HepG2 (cell line): ENCODE data around the gene VAMP4. TPM values are rescaled to one million over a fixed set of nuclear protein-coding genes. Genes with fewer than 3 reads are reported as not detected.

Experiments
- ATAC-seq: fragments of 200-7000 bp; cut with Tn5 transposase; 3 replicates; pipeline ENCODE4 v1.9.1; 2020; ENCODE audit warnings: mild to moderate bottlenecking, moderate library complexity
- BruUV-seq: library from RNA; stranded (reverse); fragments of 400-500 nt; replicated peaks from 2 replicates; lab custom pipeline; 2021; lab: Mats Ljungman, UMichigan
- CTCF ChIA-PET: fragments of 300-600 bp; formaldehyde crosslinking; extraction: SDS; loops from one replicate; lab custom pipeline; 2021; ENCODE audit warnings: low total read pairs, inconsistent platforms, low intra/inter-chr PET ratio; lab: Yijun Ruan, JAX
- POLR2A ChIA-PET: fragments of 350-600 bp; sonication (Branson Sonifier 250); formaldehyde crosslinking; loops from one replicate; lab custom pipeline; 2020; ENCODE audit warnings: antibody characterized with exemption, inconsistent platforms; lab: Yijun Ruan, JAX
- DNase-seq: peaks from one replicate; pipeline ENCODE4 v3.0.0-alpha.2; 2015; ENCODE audit warnings: low spot score
- FAIRE-seq: peaks from 3 replicates; lab custom pipeline; 2011; peaks lifted over from hg19 to GRCh38; lab: Jason Lieb, UNC
- H2AFZ ChIP-seq: one replicate; pipeline ENCODE4 v1.6.1; 2011; ENCODE audit warnings: low read length, inconsistent platforms
- H3K27ac ChIP-seq: fragments of 300-600 bp; 3 replicates; pipeline ENCODE4 v1.8.0; 2011; ENCODE audit warnings: mixed run types, mild to moderate bottlenecking, mixed read lengths, low read length, inconsistent platforms; ENCODE audit not compliant: insufficient read depth; ENCODE audit errors: extremely low read length
- H3K27me3 ChIP-seq, 2 experiments: fragments of 200-600 bp in 1 of 2; 2 replicates in 1 of 2; 3 replicates in 1 of 2; pipeline versions ENCODE4 v1.6.0 to v1.8.0; 2011; ENCODE audit warnings: low read length in 2 of 2, mild to moderate bottlenecking in 2 of 2, moderate library complexity in 2 of 2, inconsistent platforms in 1 of 2; ENCODE audit not compliant: insufficient read depth in 2 of 2, control insufficient read depth in 1 of 2
- H3K36me3 ChIP-seq, 2 experiments: fragments of 200-600 bp in 1 of 2; replicated peaks in 1 of 2; 2 replicates in 1 of 2; 3 replicates in 1 of 2; pipeline versions ENCODE4 v1.5.1 to v1.8.0; 2011; ENCODE audit warnings: low read length in 2 of 2, inconsistent platforms in 1 of 2; ENCODE audit not compliant: insufficient read depth in 2 of 2, control insufficient read depth in 1 of 2
- H3K4me1 ChIP-seq: 2 replicates; pipeline ENCODE4 v1.5.1; 2012; ENCODE audit warnings: low read length, inconsistent platforms; ENCODE audit not compliant: insufficient read depth
- H3K4me2 ChIP-seq: 2 replicates; pipeline ENCODE4 v1.6.0; 2011; ENCODE audit warnings: low read depth, low read length, inconsistent platforms
- H3K4me3 ChIP-seq, 3 experiments: fragments of 200-600 bp in 1 of 3; sonication (generic), shearing (Covaris generic) in 1 of 3; replicated peaks in 1 of 3; 2 replicates each; pipeline ENCODE4 v1.5.1; 2011 to 2016; ENCODE audit warnings: low read length in 3 of 3, inconsistent platforms in 2 of 3, low read depth in 2 of 3, mild to moderate bottlenecking in 2 of 3, control low read depth in 1 of 3, mixed read lengths in 1 of 3; ENCODE audit not compliant: insufficient read depth in 1 of 3
- H3K79me2 ChIP-seq: one replicate; pipeline ENCODE4 v1.6.1; 2011; ENCODE audit warnings: low read length, inconsistent platforms; ENCODE audit not compliant: insufficient read depth
- H3K9ac ChIP-seq: 2 replicates; pipeline ENCODE4 v1.6.0; 2011; ENCODE audit warnings: mild to moderate bottlenecking, low read depth, low read length, inconsistent platforms; ENCODE audit not compliant: insufficient read depth
- H3K9me3 ChIP-seq: 2 replicates; pipeline ENCODE4 v1.5.1; 2012; ENCODE audit warnings: mild to moderate bottlenecking, low read length
- H4K20me1 ChIP-seq: 2 replicates; pipeline ENCODE4 v1.6.0; 2011; ENCODE audit warnings: inconsistent platforms, mild to moderate bottlenecking, low read length, moderate library complexity; ENCODE audit not compliant: insufficient read depth
- ATF7 ChIP-seq, 2 experiments: fragments of 450-650 bp in 1 of 2; sonication (generic) in 1 of 2; formaldehyde crosslinking in 1 of 2; IDR thresholded peaks; 2 replicates each; pipeline versions ENCODE4 v1.4.0 to v1.6.1; 2016 to 2020; ENCODE audit warnings: antibody characterized with exemption in 1 of 2, mild to moderate bottlenecking in 1 of 2, missing genetic modification reagents in 1 of 2
- DNMT3B ChIP-seq: conservative IDR thresholded peaks from 2 replicates; pipeline ENCODE4 v1.6.1; 2016; ENCODE audit warnings: missing biosample characterization, control low read depth
- IKZF1 ChIP-seq: fragments of 450-650 bp; IDR thresholded peaks from 2 replicates; pipeline ENCODE4 v1.7.1; 2016
- MIER3 ChIP-seq: IDR thresholded peaks from 2 replicates; pipeline ENCODE4 v1.6.1; 2016; ENCODE audit warnings: missing compliant biosample characterization, borderline replicate concordance
- NFKBIZ ChIP-seq: IDR thresholded peaks from 2 replicates; pipeline ENCODE4 v1.6.1; 2018; ENCODE audit warnings: missing genetic modification reagents, missing compliant biosample characterization
- NFYC ChIP-seq: IDR thresholded peaks from 2 replicates; pipeline ENCODE4 v1.6.1; 2016; ENCODE audit warnings: missing genetic modification reagents, missing compliant biosample characterization
- RXRA ChIP-seq: sonication (generic); formaldehyde crosslinking; IDR thresholded peaks from 2 replicates; pipeline ENCODE4 v1.5.1; 2020; ENCODE audit warnings: missing genetic modification reagents
- TAF1 ChIP-seq: sonication (generic); formaldehyde crosslinking; IDR thresholded peaks from 2 replicates; pipeline ENCODE4 v1.4.0; 2020; ENCODE audit warnings: missing genetic modification reagents
- ZFP1 ChIP-seq: IDR thresholded peaks from 2 replicates; pipeline ENCODE4 v1.6.1; 2016
- ZNF10 ChIP-seq: sonication (generic); formaldehyde crosslinking; IDR thresholded peaks from 2 replicates; pipeline ENCODE4 v1.4.0; 2020; ENCODE audit warnings: mild to moderate bottlenecking, low read depth, missing genetic modification reagents, borderline replicate concordance
- ZNF543 ChIP-seq: sonication (generic); formaldehyde crosslinking; IDR thresholded peaks from 2 replicates; pipeline ENCODE4 v1.4.0; 2020; ENCODE audit warnings: mild to moderate bottlenecking, missing genetic modification reagents
- ZNF569 ChIP-seq: sonication (generic); formaldehyde crosslinking; IDR thresholded peaks from 2 replicates; pipeline ENCODE4 v1.5.0; 2020; ENCODE audit warnings: mild to moderate bottlenecking, missing genetic modification reagents, moderate library complexity, borderline replicate concordance
- ZNF709 ChIP-seq: sonication (generic); formaldehyde crosslinking; IDR thresholded peaks from 2 replicates; pipeline ENCODE4 v1.5.0; 2020; ENCODE audit warnings: mild to moderate bottlenecking, missing genetic modification reagents
- ZNF879 ChIP-seq: sonication (generic); formaldehyde crosslinking; IDR thresholded peaks from 2 replicates; pipeline ENCODE4 v1.8.1; 2023; ENCODE audit warnings: missing genetic modification reagents
- WGBS: methylation state at CpG from one replicate; pipeline ENCODE4 v1.1.6; 2017; ENCODE audit warnings: low lambda C conversion rate; 5-methylcytosine and 5-hydroxymethylcytosine counted together
- in situ Hi-C: cut with HindIII; loops from 2 replicates; pipeline ENCODE4 v1.10.0; 2017; ENCODE audit warnings: low pct_unique_long_range_greater_than_20kb; ENCODE audit not compliant: extremely low pct_ligation_motif_present
- intact Hi-C: fragments of 100-400 bp; cut with micrococcal nuclease; formaldehyde crosslinking; loops from one replicate; pipeline ENCODE4 v1.10.0; 2022; ENCODE audit not compliant: unreplicated experiment
- polyA plus RNA-seq, 8 experiments: library from polyadenylated mRNA; depleted of rRNA in 3 of 8; stranded (reverse) in 7 of 8; unstranded in 1 of 8; fragments of >200 nt; fragmentation: Illumina TruSeq in 4 of 8; extraction: Trizol in 4 of 8; gene quantifications; 2 replicates each; pipeline versions ENCODE4 v1.2.1 to v1.2.3, GENCODE V29; 2011 to 2016; ENCODE audit warnings: low read depth in 4 of 8, missing spikeins in 1 of 8, mixed read lengths in 1 of 8; ENCODE audit not compliant: insufficient read depth in 1 of 8
- total RNA-seq, 5 experiments: library from RNA; depleted of rRNA; stranded (reverse); fragments of >200 nt; fragmentation: Illumina TruSeq; extraction: Trizol; gene quantifications; 2 replicates each; pipeline ENCODE4 v1.2.3, GENCODE V29; 2016; ENCODE audit warnings: low read depth in 1 of 5
- TF ChIP-seq, protein P1 (sequence below): sonication (generic); formaldehyde crosslinking; IDR thresholded peaks from 2 replicates; pipeline ENCODE4 v1.5.0; 2020; ENCODE audit warnings: mild to moderate bottlenecking, missing genetic modification reagents, borderline replicate concordance
- TF ChIP-seq, protein P2 (sequence below): sonication (generic); formaldehyde crosslinking; IDR thresholded peaks from 2 replicates; pipeline ENCODE4 v1.4.0; 2020; ENCODE audit warnings: missing genetic modification reagents, mild to moderate bottlenecking, borderline replicate concordance

Gene VAMP4
- total and polyA plus RNA-seq, 2 of the 13 experiments (the other 11 are each of a cell fraction or from before 2014, with no cell fraction given): 1.4 to 2.0 TPM

DNA sequence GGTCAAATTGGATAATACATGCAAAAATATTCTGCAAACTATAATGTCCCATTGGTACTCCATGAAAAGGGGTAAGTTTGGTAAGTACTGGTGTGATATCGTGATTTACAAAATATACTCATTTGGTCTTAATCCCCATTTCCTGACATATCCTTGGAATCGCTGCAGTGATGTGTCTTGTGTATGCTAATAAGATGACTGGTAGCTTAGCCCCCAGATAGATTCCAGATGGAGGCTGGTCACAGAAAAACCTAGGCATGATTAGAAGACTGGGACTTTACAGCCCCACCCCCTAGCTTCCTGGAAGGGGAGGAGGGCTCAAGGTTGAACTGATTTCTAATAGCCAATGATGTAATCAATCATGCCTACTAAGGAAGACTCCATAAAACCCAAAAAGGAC lies 3.0 kb downstream of the VAMP4 start:
- FAIRE-seq: no peak
- no peak overlapping the region for H3K4me2 ChIP-seq
- H3K9me3 ChIP-seq: no peaks in the 10 kb centered on the region
- H2AFZ ChIP-seq: no peak overlapping the region
- in situ Hi-C loops: no loop called here
- 100% methylated on average over 2 of the region's 2 CpGs for WGBS
- peaks cover 22% of the 10 kb centered on the region for H3K4me1 ChIP-seq
- H3K4me3 ChIP-seq: no peak overlapping the region
- no peaks in the 10 kb centered on the region for H3K79me2 ChIP-seq
- BruUV-seq: no TSS peak
- intact Hi-C loops: no loop called here
- peaks cover 0 to 3% of the 10 kb centered on the region in 2 experiments; a peak in 1 of 5 replicates for H3K36me3 ChIP-seq
- H3K27ac ChIP-seq: no peak overlapping the region
- no peak overlapping the region for H3K9ac ChIP-seq
- DNase-seq: no peak
- POLR2A ChIA-PET: no interaction called here
- CTCF ChIA-PET: no interaction called here
- TF ChIP-seq NFYC (CRISPR knock-in tag): no peak
- no peak for TF ChIP-seq ATF7 (IDR thresholded peaks at IDR 0.05)
- no peak for TF ChIP-seq ATF7 (CRISPR knock-in tag; IDR thresholded peaks at IDR 0.05)
- no peak for TF ChIP-seq ZNF10 (CRISPR knock-in tag)
- no peak for TF ChIP-seq ZNF709 (CRISPR knock-in tag)
- no peak for TF ChIP-seq DNMT3B (CRISPR knock-in tag)
- no peak for TF ChIP-seq TAF1 (CRISPR knock-in tag)
- TF ChIP-seq ZNF569: no peak
- TF ChIP-seq RXRA (CRISPR knock-in tag): no peak
- no peak for TF ChIP-seq IKZF1
- ATAC-seq: no peak
- H3K27me3 ChIP-seq: no peaks in the 10 kb centered on the region
- no peaks in the 10 kb centered on the region for H4K20me1 ChIP-seq

DNA sequence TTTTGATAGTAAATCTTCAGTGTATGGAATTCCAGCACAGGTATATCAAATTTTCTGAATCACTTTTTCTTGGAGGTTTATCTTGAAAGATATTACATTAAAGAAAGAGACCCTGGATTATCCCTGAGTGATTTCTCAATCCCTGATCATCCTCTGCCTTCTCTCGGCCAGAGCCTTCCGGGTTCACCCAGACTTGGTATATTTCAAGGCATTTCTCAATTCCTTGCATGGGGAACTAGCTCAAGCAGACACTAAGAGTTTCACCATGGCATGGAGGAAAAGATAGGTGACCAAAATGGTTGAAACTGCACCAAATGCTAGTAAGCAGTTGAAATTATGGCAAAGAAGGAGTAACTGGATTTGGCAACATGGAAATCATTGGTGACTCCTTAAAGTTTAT lies 5.7 kb downstream of the VAMP4 start:
- H2AFZ ChIP-seq: no peak overlapping the region
- FAIRE-seq (no peak), ATAC-seq (no peak), DNase-seq (no peak)
- no TSS peak for BruUV-seq
- H3K36me3 ChIP-seq: peaks cover 0 to 3% of the 10 kb centered on the region in 2 experiments; a peak in 1 of 5 replicates
- H3K4me2 ChIP-seq: no peak overlapping the region
- H4K20me1 ChIP-seq: no peaks in the 10 kb centered on the region
- WGBS: 96% methylated on average over 2 of the region's 2 CpGs
- ChIA-PET CTCF (no interaction called here), POLR2A (no interaction called here)
- H3K27ac ChIP-seq: no peak overlapping the region
- no peaks in the 10 kb centered on the region for H3K79me2 ChIP-seq
- intact Hi-C loops (no loop called here), in situ Hi-C loops (no loop called here)
- H3K27me3 ChIP-seq: no peaks in the 10 kb centered on the region
- peaks cover 9% of the 10 kb centered on the region for H3K4me1 ChIP-seq
- no peak overlapping the region for H3K9ac ChIP-seq
- H3K9me3 ChIP-seq: no peaks in the 10 kb centered on the region
- no peak overlapping the region for H3K4me3 ChIP-seq
- TF ChIP-seq, protein P1, sequence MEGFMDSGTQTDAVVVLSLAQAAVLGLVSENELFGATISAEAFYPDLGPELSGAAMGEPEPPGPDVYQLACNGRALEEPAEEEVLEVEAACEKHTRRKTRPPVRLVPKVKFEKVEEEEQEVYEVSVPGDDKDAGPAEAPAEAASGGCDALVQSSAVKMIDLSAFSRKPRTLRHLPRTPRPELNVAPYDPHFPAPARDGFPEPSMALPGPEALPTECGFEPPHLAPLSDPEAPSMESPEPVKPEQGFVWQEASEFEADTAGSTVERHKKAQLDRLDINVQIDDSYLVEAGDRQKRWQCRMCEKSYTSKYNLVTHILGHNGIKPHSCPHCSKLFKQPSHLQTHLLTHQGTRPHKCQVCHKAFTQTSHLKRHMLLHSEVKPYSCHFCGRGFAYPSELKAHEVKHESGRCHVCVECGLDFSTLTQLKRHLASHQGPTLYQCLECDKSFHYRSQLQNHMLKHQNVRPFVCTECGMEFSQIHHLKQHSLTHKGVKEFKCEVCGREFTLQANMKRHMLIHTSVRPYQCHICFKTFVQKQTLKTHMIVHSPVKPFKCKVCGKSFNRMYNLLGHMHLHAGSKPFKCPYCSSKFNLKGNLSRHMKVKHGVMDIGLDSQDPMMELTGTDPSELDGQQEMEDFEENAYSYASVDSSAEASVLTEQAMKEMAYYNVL (CRISPR knock-in tag): no peak
- TF ChIP-seq, protein P2, sequence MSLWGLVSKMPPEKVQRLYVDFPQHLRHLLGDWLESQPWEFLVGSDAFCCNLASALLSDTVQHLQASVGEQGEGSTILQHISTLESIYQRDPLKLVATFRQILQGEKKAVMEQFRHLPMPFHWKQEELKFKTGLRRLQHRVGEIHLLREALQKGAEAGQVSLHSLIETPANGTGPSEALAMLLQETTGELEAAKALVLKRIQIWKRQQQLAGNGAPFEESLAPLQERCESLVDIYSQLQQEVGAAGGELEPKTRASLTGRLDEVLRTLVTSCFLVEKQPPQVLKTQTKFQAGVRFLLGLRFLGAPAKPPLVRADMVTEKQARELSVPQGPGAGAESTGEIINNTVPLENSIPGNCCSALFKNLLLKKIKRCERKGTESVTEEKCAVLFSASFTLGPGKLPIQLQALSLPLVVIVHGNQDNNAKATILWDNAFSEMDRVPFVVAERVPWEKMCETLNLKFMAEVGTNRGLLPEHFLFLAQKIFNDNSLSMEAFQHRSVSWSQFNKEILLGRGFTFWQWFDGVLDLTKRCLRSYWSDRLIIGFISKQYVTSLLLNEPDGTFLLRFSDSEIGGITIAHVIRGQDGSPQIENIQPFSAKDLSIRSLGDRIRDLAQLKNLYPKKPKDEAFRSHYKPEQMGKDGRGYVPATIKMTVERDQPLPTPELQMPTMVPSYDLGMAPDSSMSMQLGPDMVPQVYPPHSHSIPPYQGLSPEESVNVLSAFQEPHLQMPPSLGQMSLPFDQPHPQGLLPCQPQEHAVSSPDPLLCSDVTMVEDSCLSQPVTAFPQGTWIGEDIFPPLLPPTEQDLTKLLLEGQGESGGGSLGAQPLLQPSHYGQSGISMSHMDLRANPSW (CRISPR knock-in tag): no peak
- TF ChIP-seq ZNF879 (no peak), ZFP1 (CRISPR knock-in tag) (no peak), MIER3 (CRISPR knock-in tag) (no peak), ZNF543 (CRISPR knock-in tag) (no peak), NFKBIZ (CRISPR knock-in tag) (no peak)
